GM21619 (cell line): Measurements from ENCODE around the gene VAMP1.
"Not testable (repeated sequence)": the region's sequence is repeated elsewhere in the genome, so short reads cannot be mapped to it uniquely, and the experiment has no call there.

Experiments used
- ATAC-seq: cut with Tn5 transposase; IDR thresholded peaks from one replicate; pipeline ENCODE4 v1.9.1; 2021; ENCODE audit not compliant: unreplicated experiment

VAMP1 gene

GRCh38 chr12:6470375-6471163, at the start of gene VAMP1:
Gene VAMP1, minus strand, starts transcription at chr12:6470677. Its CDS starts 146 bp downstream, at chr12:6470531.
- ATAC-seq: peak; percentile 90

GRCh38 chr12:6520186-6520585, 49.7 kb upstream of the VAMP1 start:
- no peak for ATAC-seq

- no peak for ATAC-seq
Observed at GRCh38 chr12:6508087-6508486, 37.6 kb upstream of the VAMP1 start.

GRCh38 chr12:6507102-6507998, 36.9 kb upstream of the VAMP1 start:
- no peak for ATAC-seq

- ATAC-seq: no peak
Observed at GRCh38 chr12:6500466-6500865, 30.0 kb upstream of the VAMP1 start.

GRCh38 chr12:6497291-6497690, 26.8 kb upstream of the VAMP1 start:
- ATAC-seq: not testable (repeated sequence)

GRCh38 chr12:6494968-6495367, 24.5 kb upstream of the VAMP1 start:
- ATAC-seq: no peak

- ATAC-seq: no peak
Observed at GRCh38 chr12:6494258-6494743, 23.8 kb upstream of the VAMP1 start.

GRCh38 chr12:6493497-6494257, 23.2 kb upstream of the VAMP1 start, which contains the start of gene NCAPD2:
Gene NCAPD2, plus strand, starts transcription at chr12:6494102. Its CDS starts 997 bp downstream, at chr12:6495099.
- ATAC-seq: peak; percentile 84

- peak; percentile 69 for ATAC-seq
Observed at GRCh38 chr12:6492838-6493496, 22.5 kb upstream of the VAMP1 start, which contains the start of gene MRPL51. Gene MRPL51, minus strand, starts transcription at chr12:6493262. Its CDS starts 126 bp downstream, at chr12:6493136.

GRCh38 chr12:6490673-6491072, 20.2 kb upstream of the VAMP1 start:
- ATAC-seq: not testable (repeated sequence)

- ATAC-seq: no peak
Observed at GRCh38 chr12:6489449-6489848, 19.0 kb upstream of the VAMP1 start.

- no peak for ATAC-seq
Observed at GRCh38 chr12:6488240-6488639, 17.8 kb upstream of the VAMP1 start.

- ATAC-seq: no peak
Observed at GRCh38 chr12:6478416-6478815, 7.9 kb upstream of the VAMP1 start.

- ATAC-seq: not testable (repeated sequence)
Observed at GRCh38 chr12:6477601-6478377, 7.3 kb upstream of the VAMP1 start.

- no peak for ATAC-seq
Observed at GRCh38 chr12:6476489-6476888, 6.0 kb upstream of the VAMP1 start.

GRCh38 chr12:6475233-6475975, 4.9 kb upstream of the VAMP1 start:
- not testable (repeated sequence) for ATAC-seq

GRCh38 chr12:6472491-6472890, 2.0 kb upstream of the VAMP1 start:
- ATAC-seq: no peak

GRCh38 chr12:6471989-6472360, 1.5 kb upstream of the VAMP1 start:
- ATAC-seq: no peak
